OCI-LY7 (cell line): Measurements from ENCODE around the gene TRIM71.

ENCODE experiments used
- EZH2phosphoT487 ChIP-seq: fragments of 200-600 bp; sonication (generic); IDR thresholded peaks from 2 replicates; pipeline ENCODE4 v1.6.1; 2018; ENCODE audit warnings: low read depth, borderline replicate concordance, mild to moderate bottlenecking, mixed run types, antibody characterized with exemption, low read length, moderate library complexity, mixed read lengths
- TF ChIP-seq, protein P1 (sequence below): fragments of 200-600 bp; sonication (generic); conservative IDR thresholded peaks from 2 replicates; pipeline ENCODE4 v1.5.1; 2014; ENCODE audit warnings: mild to moderate bottlenecking, antibody characterized with exemption, low read length, moderate library complexity, mixed read lengths

DNA sequence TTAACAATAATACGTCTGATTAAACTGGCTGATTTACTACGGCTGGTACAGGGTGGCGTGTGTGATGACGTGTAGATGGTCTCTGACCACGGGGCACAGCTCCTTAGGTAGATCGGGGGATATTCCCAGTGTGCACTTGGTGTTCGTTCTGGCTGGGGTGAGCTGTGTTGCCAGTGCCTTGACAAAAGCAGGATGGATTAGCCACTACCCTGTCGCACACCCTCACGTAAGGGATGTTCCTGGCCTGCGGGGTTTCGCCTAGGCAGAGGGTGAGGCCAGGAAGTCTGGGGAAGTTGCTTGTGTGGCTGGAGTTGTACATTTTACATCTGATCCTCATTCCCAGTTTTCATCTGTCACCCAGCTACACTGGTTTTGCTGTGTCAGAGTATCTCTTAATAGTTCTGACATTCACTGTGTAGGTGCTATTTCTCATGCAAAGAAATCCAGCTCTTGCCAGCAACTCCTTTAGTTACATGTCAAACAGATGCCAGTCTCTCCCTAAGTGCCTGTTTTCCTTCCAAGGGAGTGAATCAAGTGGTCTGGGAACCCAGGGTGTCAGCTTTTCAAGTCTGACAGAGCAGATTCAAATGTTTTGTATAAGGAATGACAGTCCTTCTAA is 67.6 kb downstream of the TRIM71 start:
- TF ChIP-seq, protein P1, sequence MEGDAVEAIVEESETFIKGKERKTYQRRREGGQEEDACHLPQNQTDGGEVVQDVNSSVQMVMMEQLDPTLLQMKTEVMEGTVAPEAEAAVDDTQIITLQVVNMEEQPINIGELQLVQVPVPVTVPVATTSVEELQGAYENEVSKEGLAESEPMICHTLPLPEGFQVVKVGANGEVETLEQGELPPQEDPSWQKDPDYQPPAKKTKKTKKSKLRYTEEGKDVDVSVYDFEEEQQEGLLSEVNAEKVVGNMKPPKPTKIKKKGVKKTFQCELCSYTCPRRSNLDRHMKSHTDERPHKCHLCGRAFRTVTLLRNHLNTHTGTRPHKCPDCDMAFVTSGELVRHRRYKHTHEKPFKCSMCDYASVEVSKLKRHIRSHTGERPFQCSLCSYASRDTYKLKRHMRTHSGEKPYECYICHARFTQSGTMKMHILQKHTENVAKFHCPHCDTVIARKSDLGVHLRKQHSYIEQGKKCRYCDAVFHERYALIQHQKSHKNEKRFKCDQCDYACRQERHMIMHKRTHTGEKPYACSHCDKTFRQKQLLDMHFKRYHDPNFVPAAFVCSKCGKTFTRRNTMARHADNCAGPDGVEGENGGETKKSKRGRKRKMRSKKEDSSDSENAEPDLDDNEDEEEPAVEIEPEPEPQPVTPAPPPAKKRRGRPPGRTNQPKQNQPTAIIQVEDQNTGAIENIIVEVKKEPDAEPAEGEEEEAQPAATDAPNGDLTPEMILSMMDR = no peak
- TF ChIP-seq EZH2phosphoT487 = no peak
